SU-DHL-6 (cell line): ENCODE data around the gene FOXO3.

ENCODE experiments used
- EZH2phosphoT487 ChIP-seq: fragments of 200-600 bp; sonication (generic), shearing (Covaris generic); conservative IDR thresholded peaks from 2 replicates; pipeline ENCODE4 v1.6.1; 2018; ENCODE audit warnings: mild to moderate bottlenecking, antibody characterized with exemption, low read length, moderate library complexity, mixed read lengths
- TF ChIP-seq, protein P1 (sequence below): fragments of 200-600 bp; sonication (generic); IDR thresholded peaks from one replicate; pipeline ENCODE4 v1.5.1; 2017; ENCODE audit warnings: antibody characterized with exemption, mild to moderate bottlenecking, low read length, moderate library complexity; ENCODE audit not compliant: insufficient read depth, poor library complexity, severe bottlenecking

DNA sequence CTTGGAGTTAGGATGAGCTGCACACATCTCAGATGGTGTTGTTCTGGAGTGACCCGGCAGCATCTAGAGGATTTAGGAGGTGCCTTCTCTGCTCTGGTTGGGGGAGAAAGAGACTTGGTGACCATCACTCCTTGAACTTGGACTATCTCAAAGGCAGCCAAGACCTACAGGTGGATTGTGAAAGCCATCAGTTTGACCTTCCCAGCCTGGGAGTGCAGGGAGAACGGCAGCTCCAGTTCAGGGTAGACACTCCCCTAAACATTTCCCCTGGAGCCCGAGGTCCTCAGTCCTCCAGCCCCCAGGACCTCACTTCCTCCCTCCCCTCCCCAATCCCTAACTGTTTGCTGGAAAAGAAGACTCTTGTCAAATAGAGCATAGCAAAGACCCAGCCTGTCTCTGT lies 158.8 kb downstream of the FOXO3 start:
- TF ChIP-seq, protein P1, sequence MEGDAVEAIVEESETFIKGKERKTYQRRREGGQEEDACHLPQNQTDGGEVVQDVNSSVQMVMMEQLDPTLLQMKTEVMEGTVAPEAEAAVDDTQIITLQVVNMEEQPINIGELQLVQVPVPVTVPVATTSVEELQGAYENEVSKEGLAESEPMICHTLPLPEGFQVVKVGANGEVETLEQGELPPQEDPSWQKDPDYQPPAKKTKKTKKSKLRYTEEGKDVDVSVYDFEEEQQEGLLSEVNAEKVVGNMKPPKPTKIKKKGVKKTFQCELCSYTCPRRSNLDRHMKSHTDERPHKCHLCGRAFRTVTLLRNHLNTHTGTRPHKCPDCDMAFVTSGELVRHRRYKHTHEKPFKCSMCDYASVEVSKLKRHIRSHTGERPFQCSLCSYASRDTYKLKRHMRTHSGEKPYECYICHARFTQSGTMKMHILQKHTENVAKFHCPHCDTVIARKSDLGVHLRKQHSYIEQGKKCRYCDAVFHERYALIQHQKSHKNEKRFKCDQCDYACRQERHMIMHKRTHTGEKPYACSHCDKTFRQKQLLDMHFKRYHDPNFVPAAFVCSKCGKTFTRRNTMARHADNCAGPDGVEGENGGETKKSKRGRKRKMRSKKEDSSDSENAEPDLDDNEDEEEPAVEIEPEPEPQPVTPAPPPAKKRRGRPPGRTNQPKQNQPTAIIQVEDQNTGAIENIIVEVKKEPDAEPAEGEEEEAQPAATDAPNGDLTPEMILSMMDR: no peak
- no peak for TF ChIP-seq EZH2phosphoT487
